Caco-2 (cell line): ENCODE measurements around the gene DARS2. TPM values are rescaled to one million over a fixed set of nuclear protein-coding genes. Genes with fewer than 3 reads are reported as not detected.

Experiments used
- BruUV-seq: library from RNA; stranded (reverse); fragments of 400-500 nt; replicated peaks from 2 replicates; lab custom pipeline; 2021; lab: Mats Ljungman, UMichigan
- CTCF ChIA-PET: fragments of 300-600 bp; sonication (Branson Sonifier 250); formaldehyde crosslinking; loops from one replicate; lab custom pipeline; 2022; ENCODE audit warnings: antibody characterized with exemption; lab: Charles Lee
- POLR2A ChIA-PET: fragments of 300-600 bp; sonication (Branson Sonifier 250); formaldehyde crosslinking; loops from one replicate; lab custom pipeline; 2022; ENCODE audit warnings: antibody characterized with exemption; lab: Charles Lee
- DNase-seq, 2 experiments: peaks; one replicate each; pipeline versions ENCODE4 v3.0.0 to v3.0.0-alpha.2; 2020 to 2022
- H3K27me3 ChIP-seq: replicated peaks from 2 replicates; pipeline ENCODE4 v1.6.0; 2011; ENCODE audit warnings: low read length; ENCODE audit not compliant: control insufficient read depth, insufficient read depth
- H3K36me3 ChIP-seq: 2 replicates; pipeline ENCODE4 v1.5.1; 2011; ENCODE audit warnings: low read length; ENCODE audit not compliant: control insufficient read depth, insufficient read depth
- H3K4me1 ChIP-seq: fragments of 250-450 bp; sonication (Bioruptor Pico); 2 replicates; pipeline ENCODE4 v1.5.1; 2020; ENCODE audit warnings: mild to moderate bottlenecking
- H3K4me3 ChIP-seq: 2 replicates; pipeline ENCODE4 v1.5.1; 2011; ENCODE audit warnings: low read depth, mild to moderate bottlenecking, control low read depth, low read length
- H3K9me3 ChIP-seq: fragments of 250-450 bp; sonication (Bioruptor Pico); 2 replicates; pipeline ENCODE4 v1.5.1; 2020; ENCODE audit warnings: mild to moderate bottlenecking, moderate library complexity
- H3K27ac Mint-ChIP-seq: one replicate; pipeline ENCODE4 v1.8.0; 2022; ENCODE audit warnings: mixed read lengths; ENCODE audit not compliant: unreplicated experiment
- H3K27me3 Mint-ChIP-seq: one replicate; pipeline ENCODE4 v1.8.0; 2022; ENCODE audit warnings: mixed read lengths; ENCODE audit not compliant: insufficient read depth, unreplicated experiment
- H3K36me3 Mint-ChIP-seq: one replicate; pipeline ENCODE4 v1.8.0; 2022; ENCODE audit warnings: mild to moderate bottlenecking, mixed read lengths; ENCODE audit not compliant: insufficient read depth, unreplicated experiment
- H3K4me1 Mint-ChIP-seq: one replicate; pipeline ENCODE4 v1.8.0; 2022; ENCODE audit warnings: low read depth, mixed read lengths; ENCODE audit not compliant: unreplicated experiment
- H3K4me3 Mint-ChIP-seq: one replicate; pipeline ENCODE4 v1.8.0; 2022; ENCODE audit warnings: mild to moderate bottlenecking, moderate library complexity, mixed read lengths; ENCODE audit not compliant: unreplicated experiment
- H3K9me3 Mint-ChIP-seq: one replicate; pipeline ENCODE4 v1.8.0; 2022; ENCODE audit warnings: mixed read lengths; ENCODE audit not compliant: unreplicated experiment
- CTCF ChIP-seq, 2 experiments: fragments of 200-600 bp in 1 of 2; IDR thresholded peaks; 1 replicate in 1 of 2; 2 replicates in 1 of 2; pipeline versions ENCODE4 v1.5.1 to v1.8.0; 2011 to 2022; ENCODE audit warnings: antibody characterized with exemption in 1 of 2, control low read depth in 1 of 2, inconsistent platforms in 1 of 2, low read depth in 1 of 2, low read length in 1 of 2, mild to moderate bottlenecking in 1 of 2, moderate library complexity in 1 of 2; ENCODE audit not compliant: insufficient read depth in 1 of 2, severe bottlenecking in 1 of 2, unreplicated experiment in 1 of 2
- intact Hi-C: fragments of 100-400 bp; cut with micrococcal nuclease; formaldehyde crosslinking; loops from one replicate; pipeline ENCODE4 v1.10.0; 2022; ENCODE audit not compliant: unreplicated experiment
- total RNA-seq: library from RNA; stranded (reverse); gene quantifications from 2 replicates; pipeline ENCODE4 v1.2.3, GENCODE V29; 2022

Gene DARS2
- total RNA-seq, 1 experiment from 2014 or later: 41.3 TPM

DNA sequence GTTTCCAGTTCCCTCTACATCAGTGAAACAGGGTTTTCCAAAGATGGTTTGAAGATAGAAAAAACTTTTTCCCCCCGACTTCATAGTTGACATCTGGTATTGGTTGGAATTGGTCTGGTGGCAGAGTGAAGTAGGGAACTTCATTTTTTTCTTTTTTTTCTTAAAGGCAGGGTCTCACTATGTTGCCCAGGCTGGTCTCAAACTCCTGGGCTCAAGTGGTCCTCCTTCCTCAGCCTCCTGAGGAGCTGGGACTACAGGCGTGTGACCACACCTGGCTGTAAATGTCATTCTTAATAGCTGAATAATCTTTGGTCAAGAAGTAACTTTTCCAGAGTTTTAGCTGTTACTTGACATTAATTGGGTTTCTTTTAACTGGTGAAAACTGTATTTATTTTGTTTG lies 65.4 kb downstream of the DARS2 start:
- Mint-ChIP-seq H3K9me3 (no peaks in the 10 kb centered on the region), H3K36me3 (no peaks in the 10 kb centered on the region), H3K27me3 (no peaks in the 10 kb centered on the region), H3K4me1 (peaks cover 8% of the 10 kb centered on the region), H3K4me3 (no peak overlapping the region), H3K27ac (no peak overlapping the region)
- H3K9me3 ChIP-seq: no peaks in the 10 kb centered on the region
- H3K36me3 ChIP-seq: no peaks in the 10 kb centered on the region; the same call in none of the 2 replicates
- no peak for TF ChIP-seq CTCF (IDR thresholded peaks at IDR 0.05; ENCODE audit: insufficient read depth in 1 of 2, low read depth in 1 of 2, low read length in 1 of 2, severe bottlenecking in 1 of 2, unreplicated experiment in 1 of 2)
- H3K4me1 ChIP-seq: peaks cover 5% of the 10 kb centered on the region; the same call in 1 of the 2 replicates
- ChIA-PET POLR2A (no interaction called here), CTCF (no interaction called here)
- no peaks in the 10 kb centered on the region for H3K27me3 ChIP-seq
- no peak overlapping the region for H3K4me3 ChIP-seq
- no TSS peak for BruUV-seq
- intact Hi-C loops: no loop called here
- DNase-seq: no peak

GRCh38 chr1:173893611-173894010 lies 69.1 kb downstream of the DARS2 start:
- POLR2A ChIA-PET: no interaction called here

DNA sequence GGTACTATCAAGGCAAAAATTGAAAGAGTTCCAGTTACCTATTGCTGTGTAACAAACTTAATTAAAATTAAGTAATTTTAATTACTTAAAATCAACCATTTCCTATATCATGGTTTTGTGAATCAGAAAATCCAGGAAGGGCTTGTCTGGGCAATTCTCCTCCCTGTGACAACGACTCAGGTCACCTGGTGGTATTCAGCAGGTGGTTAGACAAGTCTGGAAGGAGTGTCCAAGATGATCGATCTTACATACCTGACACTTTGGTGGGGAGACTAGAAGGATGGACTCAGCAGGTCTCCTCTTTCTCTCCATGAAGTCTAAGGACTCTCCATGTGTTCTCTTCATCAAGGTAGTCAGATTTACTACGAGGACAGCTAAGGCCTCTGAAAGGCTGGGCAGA lies 69.7 kb downstream of the DARS2 start:
- Mint-ChIP-seq H3K4me1 (no peaks in the 10 kb centered on the region), H3K27me3 (no peaks in the 10 kb centered on the region), H3K36me3 (no peaks in the 10 kb centered on the region), H3K27ac (no peak overlapping the region), H3K4me3 (no peak overlapping the region), H3K9me3 (no peaks in the 10 kb centered on the region)
- POLR2A ChIA-PET: no interaction called here
- no peak for TF ChIP-seq CTCF (IDR thresholded peaks at IDR 0.05; ENCODE audit: insufficient read depth in 1 of 2, low read depth in 1 of 2, low read length in 1 of 2, severe bottlenecking in 1 of 2, unreplicated experiment in 1 of 2)
- H3K36me3 ChIP-seq: no peaks in the 10 kb centered on the region; the same call in 1 of the 2 replicates
- H3K4me3 ChIP-seq: no peak overlapping the region
- DNase-seq: no peak
- no TSS peak for BruUV-seq
- no peaks in the 10 kb centered on the region for H3K4me1 ChIP-seq
- no peaks in the 10 kb centered on the region for H3K27me3 ChIP-seq
- H3K9me3 ChIP-seq: no peaks in the 10 kb centered on the region
- CTCF ChIA-PET: no interaction called here
- intact Hi-C loops: no loop called here

More at GRCh38 chr1:173893611-173894010, 69.1 kb downstream of the DARS2 start:
- CTCF ChIA-PET: no interaction called here
- BruUV-seq: no TSS peak
- DNase-seq: no peak
- intact Hi-C loops: no loop called here
- no peak overlapping the region for H3K4me3 ChIP-seq
- no peaks in the 10 kb centered on the region for H3K27me3 Mint-ChIP-seq
- no peaks in the 10 kb centered on the region for H3K36me3 Mint-ChIP-seq
- H3K4me1 Mint-ChIP-seq: no peaks in the 10 kb centered on the region
- TF ChIP-seq CTCF (IDR thresholded peaks at IDR 0.05; ENCODE audit: insufficient read depth in 1 of 2, low read depth in 1 of 2, low read length in 1 of 2, severe bottlenecking in 1 of 2, unreplicated experiment in 1 of 2): no peak
- H3K27me3 ChIP-seq: no peaks in the 10 kb centered on the region
- no peaks in the 10 kb centered on the region for H3K4me1 ChIP-seq
- H3K9me3 ChIP-seq: no peaks in the 10 kb centered on the region
- no peak overlapping the region for H3K27ac Mint-ChIP-seq
- H3K36me3 ChIP-seq: no peaks in the 10 kb centered on the region; the same call in 1 of the 2 replicates
- H3K9me3 Mint-ChIP-seq: no peaks in the 10 kb centered on the region
- H3K4me3 Mint-ChIP-seq: no peak overlapping the region
